GM21447 (cell line): ENCODE measurements around the gene RAC2.
A peak's percentile ranks its signal among the peaks of the same experiment; 100 is the strongest.

Source experiments
- ATAC-seq: cut with Tn5 transposase; IDR thresholded peaks from one replicate; pipeline ENCODE4 v1.9.1; 2021; ENCODE audit not compliant: unreplicated experiment

RAC2 gene

DNA sequence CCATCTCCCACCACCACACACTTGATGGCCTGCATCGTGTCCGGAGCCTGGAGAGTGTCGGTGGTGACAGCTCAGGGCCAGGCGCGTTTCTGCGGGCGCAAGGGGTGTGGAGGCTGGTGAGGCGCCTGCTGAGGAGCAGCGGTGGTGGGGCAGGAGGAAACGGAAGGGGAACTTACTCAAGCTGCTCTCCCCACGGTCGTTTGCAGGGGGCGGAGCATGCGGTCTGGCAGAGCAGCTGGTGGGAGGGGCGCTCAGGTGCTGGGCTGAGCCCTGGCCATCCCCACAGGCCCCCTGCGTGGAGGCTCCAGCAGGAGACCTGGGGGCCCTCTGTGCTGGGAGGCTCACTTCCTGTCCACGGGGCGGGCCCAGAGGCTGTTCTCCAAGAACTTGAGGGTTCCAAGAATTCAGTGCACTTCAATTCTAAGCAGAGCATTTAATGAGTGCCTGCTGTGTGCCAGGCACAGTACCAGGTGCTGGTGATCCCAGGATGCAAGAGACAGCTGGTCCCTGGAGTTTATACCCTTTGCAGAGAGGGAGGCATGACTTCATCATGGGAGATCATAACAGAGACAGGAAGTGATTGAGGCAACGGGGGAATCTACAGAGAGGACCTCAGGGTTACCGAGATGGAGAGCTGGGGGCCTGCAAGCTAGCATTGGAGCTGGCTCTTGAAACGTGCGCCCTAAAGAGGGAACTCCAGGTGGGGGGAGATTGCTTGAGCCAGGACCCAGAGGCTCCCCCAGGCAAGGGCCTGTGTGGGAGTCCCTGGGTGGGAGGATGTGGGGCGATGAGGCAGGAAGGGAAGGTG, at the start of gene RAC2:
TSS of gene RAC2 (minus strand) at position 156 of the 808 bp plus-strand sequence. CDS start at position 35, 121 bp downstream.
- peak; percentile 47 for ATAC-seq

DNA sequence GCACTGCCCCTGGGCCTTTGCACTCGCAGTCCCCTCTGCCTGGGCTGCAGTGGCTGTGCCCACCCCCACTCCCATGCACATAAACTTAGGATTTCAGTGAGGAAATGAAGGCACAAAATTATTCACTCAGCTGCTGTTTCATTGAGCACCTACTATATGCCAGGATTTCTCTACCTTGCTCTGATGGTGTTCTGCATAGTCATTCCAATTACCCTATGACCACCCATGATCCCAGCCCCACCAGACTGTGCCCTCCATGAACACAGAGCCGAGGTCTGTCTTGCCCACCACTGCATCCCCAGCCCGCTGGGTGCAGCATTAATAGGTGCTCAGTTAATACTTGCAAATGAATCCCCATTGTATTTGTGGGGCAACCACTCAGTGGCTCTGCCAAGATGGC, 49.1 kb upstream of the RAC2 start:
- ATAC-seq = no peak

DNA sequence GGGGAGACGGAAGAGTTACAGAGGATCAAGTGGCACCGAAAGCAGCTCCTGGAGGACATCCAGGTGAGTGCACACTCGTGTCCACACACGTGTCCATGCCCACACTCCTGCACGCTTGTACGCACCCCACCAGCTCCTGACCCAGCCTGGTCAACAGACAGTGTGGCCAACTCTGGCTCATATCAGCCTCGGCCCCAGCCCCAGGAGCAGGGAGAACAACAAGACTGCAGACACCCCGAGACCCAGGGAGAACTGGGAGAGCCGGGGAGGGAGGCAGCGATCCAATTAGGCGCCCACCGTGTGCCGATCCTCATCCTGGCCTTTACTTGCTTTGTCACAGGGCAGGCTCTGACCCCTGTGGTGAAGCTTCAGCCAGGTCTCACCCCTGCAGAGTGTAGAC, 48.6 kb upstream of the RAC2 start:
- ATAC-seq = no peak

DNA sequence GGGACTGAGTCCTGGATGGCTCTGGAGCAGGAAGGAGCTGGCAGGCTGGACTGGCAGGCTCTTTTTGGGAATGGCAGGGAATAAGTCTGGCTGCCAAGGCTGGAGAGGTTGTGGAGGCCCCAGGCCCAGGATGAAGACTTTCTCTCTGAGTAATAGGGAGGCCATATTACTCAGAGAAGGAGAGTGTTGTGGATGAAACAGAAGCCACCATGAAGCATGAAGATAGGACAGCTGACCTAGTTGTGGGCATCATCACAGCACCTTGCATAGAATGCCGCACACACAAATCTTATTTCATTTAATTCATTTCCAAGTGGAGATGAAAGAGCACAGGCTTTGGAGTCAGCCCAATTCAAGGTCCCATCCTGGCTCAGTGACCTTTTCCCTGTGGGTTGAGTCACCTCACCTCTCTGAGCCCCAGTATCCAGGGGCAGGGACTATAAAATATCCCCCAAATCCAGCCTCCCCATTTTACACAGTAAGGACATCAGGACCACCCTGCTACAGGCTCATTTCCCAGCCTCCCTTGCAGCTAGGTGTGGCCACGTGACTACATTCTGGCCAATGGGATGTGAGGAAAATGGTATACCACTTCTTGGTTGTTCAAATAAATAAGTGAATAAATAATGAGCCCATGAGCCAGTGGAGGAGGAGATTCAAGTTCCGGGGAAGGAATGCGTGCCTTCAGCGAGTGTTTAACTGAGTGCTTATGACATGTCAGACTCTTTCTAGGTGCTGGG, 47.7 kb upstream of the RAC2 start:
- ATAC-seq = no peak

DNA sequence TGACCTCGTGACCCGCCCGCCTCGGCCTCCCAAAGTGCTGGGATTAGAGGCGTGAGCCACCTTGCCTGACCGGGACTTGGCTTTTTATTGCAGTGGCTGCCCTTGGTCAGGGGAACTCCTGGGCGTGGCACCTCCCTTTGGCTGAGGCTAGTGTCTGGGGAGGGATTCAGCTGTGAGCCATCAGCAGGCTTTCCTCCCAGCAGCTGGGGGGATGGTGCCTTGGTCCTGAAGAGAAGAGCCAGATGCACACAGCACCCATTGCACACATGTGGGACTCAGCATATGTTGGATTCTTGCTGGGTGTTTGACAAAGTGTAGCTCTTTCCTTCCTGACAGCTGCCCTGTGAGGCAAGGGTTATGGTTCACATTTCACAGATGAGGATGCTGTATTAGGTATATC, 46.7 kb upstream of the RAC2 start:
- ATAC-seq = no peak

DNA sequence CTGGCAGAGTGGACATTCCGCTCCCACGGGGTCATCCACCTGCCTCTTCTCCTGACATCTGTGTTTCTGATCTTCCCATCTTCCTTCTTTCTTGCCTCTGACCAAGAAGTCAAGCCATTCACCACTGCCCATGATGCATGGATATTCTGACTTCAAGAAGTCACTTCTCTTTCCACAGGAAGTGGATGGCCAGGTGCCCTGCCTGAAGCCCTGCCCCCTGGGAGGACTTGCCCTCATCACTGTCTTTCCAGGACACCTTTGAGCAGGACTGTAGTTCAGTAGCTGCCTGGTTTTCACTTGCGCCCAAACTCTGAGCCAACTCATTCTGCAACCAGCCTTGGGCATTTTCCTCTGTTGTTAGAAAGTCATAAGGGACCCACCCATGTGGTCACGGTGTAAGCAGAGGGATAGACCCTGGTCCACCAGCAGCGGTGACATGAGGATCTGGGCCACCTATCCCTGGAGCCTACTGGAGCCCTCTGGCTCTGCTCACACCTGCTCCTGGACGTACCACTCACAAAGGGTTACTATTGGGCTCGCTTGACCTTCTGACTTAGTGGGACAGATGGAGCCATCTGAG, 45.2 kb upstream of the RAC2 start:
- no peak for ATAC-seq

DNA sequence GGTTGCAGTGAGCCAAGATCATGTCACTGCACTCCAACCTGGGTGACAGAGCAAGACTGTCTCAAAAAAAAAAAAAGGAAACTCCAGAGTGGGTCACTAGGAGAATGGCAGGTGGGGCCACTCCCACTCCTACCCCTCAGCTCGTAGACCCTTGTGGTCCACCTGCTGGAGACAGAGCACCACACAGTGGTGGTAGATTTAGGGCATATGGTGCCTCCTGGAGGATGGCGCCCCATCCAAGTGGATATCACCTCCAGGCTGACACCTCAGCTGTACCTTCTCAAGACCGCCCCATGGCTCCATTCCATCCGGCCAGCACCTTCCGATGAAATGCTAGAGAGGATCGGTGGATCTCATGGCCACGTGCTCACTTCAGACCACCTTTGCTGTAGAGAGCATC, 44.5 kb upstream of the RAC2 start:
- ATAC-seq = no peak

DNA sequence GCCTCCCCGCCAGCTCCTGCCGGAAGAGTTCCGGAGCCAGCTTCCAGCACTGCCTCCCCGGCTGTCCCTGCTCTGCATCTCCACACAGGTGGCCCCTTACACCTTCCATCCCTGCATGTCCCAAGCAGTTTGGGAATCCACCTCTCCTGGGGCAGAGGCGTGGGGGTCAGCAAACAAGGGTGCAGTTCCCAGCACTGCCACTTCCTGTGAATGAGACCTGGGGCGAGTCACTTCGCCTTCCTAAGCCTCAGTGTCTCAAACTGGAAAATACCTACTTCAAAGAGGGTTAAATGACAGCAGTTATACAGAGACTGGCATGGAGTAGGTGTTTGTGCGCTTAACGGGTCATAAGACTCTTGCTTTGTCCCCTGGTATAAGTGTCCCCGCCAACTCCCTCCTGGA, 43.5 kb upstream of the RAC2 start:
- ATAC-seq = no peak

DNA sequence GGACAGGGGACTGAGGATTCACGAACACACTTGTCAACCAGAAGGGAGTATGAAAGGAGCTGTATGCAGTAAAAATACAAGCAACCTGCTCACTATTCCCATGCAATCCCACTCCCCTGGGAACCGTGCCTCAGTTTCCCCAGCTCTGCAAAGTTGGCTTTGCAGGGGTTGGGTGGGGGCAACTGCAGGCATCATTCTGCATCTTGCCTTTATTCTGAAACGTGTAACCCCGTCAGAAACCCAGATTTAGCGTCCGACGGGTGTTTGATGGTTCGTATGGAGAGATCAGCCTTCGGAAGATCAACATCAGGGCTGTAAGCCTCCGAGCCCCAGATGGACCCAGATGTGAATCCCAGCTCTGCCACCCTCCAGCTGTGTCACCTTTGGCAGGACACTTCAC, 41.9 kb upstream of the RAC2 start:
- ATAC-seq = no peak

DNA sequence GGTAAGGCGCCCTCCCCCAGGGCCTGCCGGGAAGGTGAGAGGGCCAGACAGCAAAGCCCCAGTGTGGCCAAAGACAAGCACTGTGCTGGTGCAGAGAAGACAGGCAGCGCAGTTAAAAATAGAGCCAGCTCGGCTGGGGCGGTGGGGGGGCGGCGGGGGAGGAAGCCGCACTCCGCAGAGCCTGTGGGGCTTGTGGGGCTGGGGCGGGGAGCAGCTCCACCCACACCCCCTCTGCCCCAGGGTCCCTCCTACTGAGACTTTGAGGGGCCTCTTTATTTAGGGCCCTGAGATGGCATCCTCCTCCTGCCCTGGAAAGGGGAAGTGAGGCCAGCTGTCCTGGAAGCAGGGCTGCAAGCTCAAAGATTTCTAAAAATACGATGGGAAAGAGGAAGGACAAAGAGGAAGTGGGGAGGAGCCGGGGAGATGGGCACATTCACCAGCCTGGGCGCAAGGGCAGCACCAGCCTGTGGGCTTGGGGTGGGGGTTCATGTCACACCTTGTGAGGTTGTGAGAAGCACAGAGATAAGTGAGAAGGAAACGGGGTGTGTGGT, 40.8 kb upstream of the RAC2 start:
- no peak for ATAC-seq

DNA sequence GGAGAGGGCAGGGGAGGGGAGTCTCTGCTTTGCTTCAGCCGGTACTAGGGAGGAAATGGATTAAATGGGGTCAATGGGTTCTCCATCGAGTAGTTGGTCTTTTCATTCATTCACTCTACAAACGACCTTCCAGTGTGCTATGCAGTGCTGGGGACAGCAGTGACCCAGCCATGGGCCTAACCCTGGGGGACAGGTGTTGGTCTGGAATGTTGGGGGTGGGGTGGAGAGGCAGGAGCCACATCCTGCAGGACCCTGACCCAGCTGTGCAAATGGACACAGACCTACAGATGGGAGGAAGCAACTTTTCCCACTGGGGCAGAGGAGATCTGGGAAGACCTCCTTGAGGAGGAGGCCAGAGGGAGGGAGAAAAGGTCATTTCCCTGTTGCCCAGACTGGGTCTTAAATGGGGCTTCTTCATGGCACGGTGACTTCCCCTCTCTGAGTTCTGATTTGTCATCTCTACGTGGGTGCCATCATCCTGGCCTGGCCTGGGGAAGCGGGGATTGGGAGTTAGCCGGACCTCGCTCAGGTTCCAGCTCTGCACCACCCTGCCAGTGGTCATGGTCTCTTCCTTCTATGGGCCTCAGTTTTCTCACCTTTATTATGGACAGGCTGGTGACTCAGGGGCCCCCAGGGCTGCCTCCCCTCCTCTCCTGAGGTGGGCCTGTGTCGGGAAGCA, 40.2 kb upstream of the RAC2 start:
- ATAC-seq = no peak

DNA sequence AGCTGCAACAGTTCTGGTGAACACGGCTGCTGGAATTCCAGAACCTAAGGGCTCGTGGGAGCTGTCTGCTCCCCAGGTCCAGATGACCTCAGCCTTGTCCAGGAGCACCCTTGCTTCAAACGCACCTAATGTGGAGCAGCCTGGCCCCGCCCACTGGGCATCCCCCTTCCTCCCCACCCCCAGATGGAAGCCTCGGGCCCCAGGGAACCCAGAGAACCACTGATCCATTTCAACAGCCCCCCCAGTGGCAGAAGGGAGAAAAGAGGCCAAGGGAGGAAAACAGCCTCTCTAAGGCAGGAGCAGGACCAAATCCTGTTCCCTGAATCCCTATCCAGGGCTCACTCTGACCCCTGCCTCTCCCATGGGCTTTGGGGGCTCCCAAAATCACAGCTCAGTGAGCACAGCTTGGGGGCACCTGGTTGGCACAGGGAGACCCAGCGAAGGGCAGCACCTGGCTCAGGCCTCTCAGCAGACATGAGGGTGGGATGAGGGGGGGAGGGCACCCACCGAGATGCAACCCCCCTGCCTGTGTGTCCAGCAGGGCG, 39.4 kb upstream of the RAC2 start:
- ATAC-seq = no peak

DNA sequence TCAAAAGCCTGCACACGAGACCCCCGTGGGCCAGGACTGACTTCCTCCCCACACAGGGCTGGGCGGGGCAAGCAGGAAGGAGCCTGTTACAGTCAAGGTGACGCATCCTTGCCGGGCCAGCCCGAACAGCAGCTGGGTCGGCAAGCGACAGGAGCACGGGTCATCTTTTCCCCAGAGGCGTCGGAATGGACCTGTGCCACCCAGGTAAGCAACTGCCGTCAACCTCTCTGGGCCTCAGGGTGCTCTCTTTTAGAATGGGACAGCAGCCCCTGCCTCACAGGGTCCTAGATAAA, 38.3 kb upstream of the RAC2 start, which contains the start of gene CYTH4:
TSS of gene CYTH4 (plus strand) at position 124 of the 293 bp plus-strand sequence. CDS start at position 186, 62 bp downstream.
- ATAC-seq = peak; percentile 49

DNA sequence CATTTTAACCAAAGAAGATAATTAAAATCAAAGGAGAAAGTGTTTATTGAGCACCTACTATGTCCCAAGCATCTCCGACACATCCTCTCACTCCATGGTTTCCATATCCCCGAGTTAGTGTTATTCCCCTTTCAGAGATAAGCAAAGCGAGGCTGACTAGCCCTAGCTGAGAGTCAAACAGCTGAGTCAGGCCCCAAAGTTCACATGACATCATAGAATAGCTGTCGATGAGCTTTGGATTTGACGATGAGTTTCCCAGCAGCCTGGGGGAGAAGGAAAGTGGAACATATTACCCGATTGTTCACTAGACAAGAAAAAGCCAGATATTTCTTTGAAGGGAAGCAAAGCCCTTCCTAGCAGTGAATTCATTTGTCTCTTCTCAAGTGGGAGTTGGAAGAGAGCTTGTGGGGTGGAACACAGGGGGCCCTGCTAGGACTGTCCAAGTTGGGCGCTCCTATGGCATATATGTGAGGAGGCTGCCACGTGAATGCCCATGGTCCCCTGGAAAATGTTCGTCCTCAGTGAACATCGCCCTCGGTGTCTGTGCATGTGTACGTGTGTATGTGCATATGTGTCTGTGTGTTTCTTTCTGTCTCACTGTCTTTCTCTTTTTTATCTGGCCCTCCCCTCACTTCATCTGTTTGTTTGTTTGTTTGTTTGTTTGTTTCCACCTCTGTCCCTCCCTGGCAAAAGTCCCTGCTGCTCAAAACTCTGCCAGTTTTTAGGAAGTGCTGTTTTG, 37.7 kb upstream of the RAC2 start:
- ATAC-seq = no peak

DNA sequence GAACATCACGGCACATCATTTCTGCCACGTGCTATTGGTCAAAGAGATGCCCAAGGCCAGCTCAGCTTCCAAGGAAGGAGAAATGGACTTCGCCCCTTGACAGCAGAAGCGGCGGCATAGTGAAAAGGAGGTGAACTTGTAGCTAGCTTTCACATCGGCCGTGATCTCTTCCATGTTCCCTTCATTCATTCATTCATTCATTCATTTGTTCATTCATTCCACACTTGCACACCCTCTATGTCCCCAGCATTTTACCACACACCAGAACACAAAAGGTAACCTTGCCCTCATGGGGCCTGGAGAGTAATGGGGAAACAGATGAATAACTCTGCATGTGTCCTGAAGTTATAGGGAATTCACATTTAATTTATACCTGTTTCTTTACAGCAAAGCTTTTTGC, 37.1 kb upstream of the RAC2 start:
- ATAC-seq = no peak

DNA sequence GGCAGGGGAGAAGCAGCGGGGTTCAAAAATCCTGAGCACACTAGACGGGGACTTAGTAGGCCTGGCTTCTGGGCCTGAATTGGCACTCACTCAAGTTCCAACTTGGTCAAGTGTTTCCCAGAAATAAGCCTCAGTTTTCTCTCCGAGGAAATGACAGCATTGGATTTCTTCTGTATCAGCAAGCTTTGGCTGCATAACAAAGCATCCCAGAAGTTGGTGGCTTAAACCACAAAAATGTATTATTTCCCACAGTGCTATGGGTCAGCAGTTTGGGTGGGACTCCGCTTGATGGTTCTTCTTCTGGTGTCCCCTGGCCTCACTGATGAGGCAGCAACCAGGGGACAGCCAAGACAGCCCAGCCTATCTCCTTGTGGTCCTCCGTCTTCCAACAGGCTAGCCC, 36.6 kb upstream of the RAC2 start:
- ATAC-seq = no peak

DNA sequence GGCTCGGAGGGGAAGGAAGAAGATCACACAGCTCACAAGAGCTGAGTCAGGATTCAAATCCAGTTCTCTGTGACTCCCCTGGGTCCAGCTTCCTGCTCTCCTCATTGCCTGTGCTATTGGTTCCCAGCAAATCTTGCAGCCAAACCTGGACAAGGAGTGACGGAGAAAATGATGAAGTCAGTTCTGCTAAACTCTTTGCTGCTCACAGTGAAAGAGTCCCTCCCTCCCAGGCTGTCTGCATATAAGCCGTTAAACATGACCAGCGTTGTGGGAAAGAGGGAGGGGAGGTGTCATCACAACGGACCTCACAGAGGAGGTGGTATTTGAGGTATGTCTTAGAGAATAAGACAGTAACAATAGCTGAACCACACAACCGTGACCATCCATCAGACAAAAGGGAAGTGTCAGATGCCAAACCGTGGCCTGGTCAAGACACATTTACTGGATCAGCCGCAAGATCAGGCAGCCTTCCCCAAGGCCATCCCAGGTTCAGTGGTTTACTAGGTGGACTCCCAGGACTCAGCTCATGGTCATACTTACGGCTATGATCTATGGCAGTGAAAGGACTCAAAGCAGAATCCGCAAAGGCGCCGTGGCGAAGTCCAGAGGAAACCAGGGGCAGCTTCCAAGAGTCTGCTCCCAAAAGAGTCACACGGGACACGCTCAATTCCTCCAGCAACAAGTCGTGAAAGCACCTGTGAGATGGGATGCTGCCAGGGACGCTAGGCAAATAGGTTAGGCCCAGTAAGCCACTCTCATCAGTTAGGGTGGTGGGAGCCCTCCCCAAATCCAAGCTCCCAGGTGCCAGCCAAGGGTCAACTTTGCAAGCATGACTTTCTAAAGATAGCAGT, 35.5 kb upstream of the RAC2 start:
- no peak for ATAC-seq

DNA sequence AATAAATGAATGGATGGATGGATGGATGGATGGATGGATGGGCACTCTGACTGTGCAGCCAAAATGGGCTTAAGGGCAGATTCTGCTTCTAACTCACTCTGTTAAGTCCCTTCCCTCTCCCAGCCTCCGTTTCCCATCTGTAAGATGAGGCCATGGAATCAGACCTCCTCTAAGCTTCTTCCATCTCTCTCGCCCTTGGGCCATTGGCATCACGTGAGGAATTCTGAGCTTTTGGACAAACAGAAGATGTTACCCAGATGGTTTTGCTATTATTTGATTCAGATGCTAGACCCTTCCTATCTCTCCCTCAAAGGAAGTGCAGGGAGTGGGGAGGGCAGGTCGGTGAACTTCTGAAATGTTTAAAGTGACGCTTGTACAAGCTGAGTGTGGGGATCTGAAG, 34.2 kb upstream of the RAC2 start:
- ATAC-seq = no peak

DNA sequence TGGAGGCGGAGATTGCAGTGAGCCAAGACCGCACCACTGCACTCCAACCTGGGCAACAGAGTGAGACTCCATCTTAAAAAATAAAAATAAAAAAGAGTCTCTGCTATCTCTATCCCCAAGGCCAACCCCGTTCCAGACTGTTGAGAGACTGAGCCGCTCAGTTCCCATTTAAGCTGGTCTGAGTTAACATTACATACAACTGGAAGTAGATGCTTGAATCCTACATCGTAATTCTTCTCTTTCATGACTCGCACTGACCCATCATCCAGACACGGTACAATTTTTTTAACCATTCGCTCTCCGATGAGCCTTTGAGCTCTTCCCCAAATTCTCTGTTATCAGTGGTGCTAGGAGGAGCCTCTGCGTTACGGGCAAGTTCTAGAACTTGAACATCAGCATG, 33.3 kb upstream of the RAC2 start:
- no peak for ATAC-seq
